Ectodermal cell (in vitro differentiated cells): ENCODE measurements around the gene KRT12.

Experiments used
- H3K27ac ChIP-seq: 2 replicates; pipeline ENCODE4 v1.7.0; 2013; ENCODE audit warnings: mild to moderate bottlenecking, low read depth, low read length; ENCODE audit not compliant: insufficient read depth, poor library complexity, severe bottlenecking
- H3K27me3 ChIP-seq: 2 replicates; pipeline ENCODE4 v1.7.0; 2013; ENCODE audit warnings: mild to moderate bottlenecking, low read length; ENCODE audit not compliant: insufficient read depth, control insufficient read depth, poor library complexity, severe bottlenecking
- H3K36me3 ChIP-seq: one replicate; pipeline ENCODE4 v1.7.0; 2013; ENCODE audit warnings: low read length; ENCODE audit not compliant: control insufficient read depth, insufficient read depth
- H3K4me1 ChIP-seq: one replicate; pipeline ENCODE4 v1.7.0; 2013; ENCODE audit warnings: low read length; ENCODE audit not compliant: control insufficient read depth, insufficient read depth
- H3K4me3 ChIP-seq: 2 replicates; pipeline ENCODE4 v1.7.0; 2013; ENCODE audit warnings: low read depth, low read length, control low read depth; ENCODE audit not compliant: insufficient read depth
- H3K9me3 ChIP-seq: 2 replicates; pipeline ENCODE4 v1.7.0; 2013; ENCODE audit warnings: mild to moderate bottlenecking, low read length, moderate library complexity; ENCODE audit not compliant: control insufficient read depth
- WGBS, 2 experiments: methylation state at CpG; one replicate each; pipeline ENCODE4 v1.1.7; 2013; ENCODE audit warnings: missing lambda C conversion rate in 2 of 2; 5-methylcytosine and 5-hydroxymethylcytosine counted together

The KRT12 gene

GRCh38 chr17:40905370-40905769 lies 38.3 kb upstream of the KRT12 start:
- H3K4me3 ChIP-seq: no peak overlapping the region
- H3K4me1 ChIP-seq: no peaks in the 10 kb centered on the region
- H3K27me3 ChIP-seq: no peaks in the 10 kb centered on the region
- 93 to 96% methylated on average over 5 of the region's 5 CpGs for WGBS, 2 experiments
- H3K27ac ChIP-seq: no peak overlapping the region
- no peaks in the 10 kb centered on the region for H3K9me3 ChIP-seq
- H3K36me3 ChIP-seq: no peaks in the 10 kb centered on the region

- H3K4me1 ChIP-seq: no peaks in the 10 kb centered on the region
- no peak overlapping the region for H3K4me3 ChIP-seq
- no peak overlapping the region for H3K27ac ChIP-seq
- 92 to 93% methylated on average over 12 of the region's 12 CpGs for WGBS, 2 experiments
- no peaks in the 10 kb centered on the region for H3K9me3 ChIP-seq
- H3K36me3 ChIP-seq: no peaks in the 10 kb centered on the region
- no peaks in the 10 kb centered on the region for H3K27me3 ChIP-seq
These were observed 36.3 kb upstream of the KRT12 start for GRCh38 chr17:40903129-40903847.

GRCh38 chr17:40902498-40902897 lies 35.5 kb upstream of the KRT12 start:
- Histone ChIP-seq H3K9me3 (no peaks in the 10 kb centered on the region), H3K27me3 (no peaks in the 10 kb centered on the region), H3K27ac (no peak overlapping the region), H3K4me3 (no peak overlapping the region), H3K36me3 (no peaks in the 10 kb centered on the region), H3K4me1 (no peaks in the 10 kb centered on the region)
- 92 to 96% methylated on average over 2 to 4 of the region's 4 CpGs for WGBS, 2 experiments

GRCh38 chr17:40901981-40902474 lies 35.0 kb upstream of the KRT12 start:
- Histone ChIP-seq H3K9me3 (no peaks in the 10 kb centered on the region), H3K4me3 (no peak overlapping the region), H3K27ac (no peak overlapping the region), H3K27me3 (no peaks in the 10 kb centered on the region), H3K36me3 (no peaks in the 10 kb centered on the region), H3K4me1 (no peaks in the 10 kb centered on the region)
- WGBS, 2 experiments: 100% methylated on average over 1 of the region's 1 CpG

- Histone ChIP-seq H3K4me3 (no peak overlapping the region), H3K36me3 (no peaks in the 10 kb centered on the region), H3K4me1 (no peaks in the 10 kb centered on the region), H3K27me3 (no peaks in the 10 kb centered on the region), H3K9me3 (no peaks in the 10 kb centered on the region), H3K27ac (no peak overlapping the region)
- WGBS, 2 experiments: 86 to 88% methylated on average over 4 to 5 of the region's 5 CpGs
These were observed 33.9 kb upstream of the KRT12 start for GRCh38 chr17:40900809-40901356.

GRCh38 chr17:40896916-40897455 lies 30.0 kb upstream of the KRT12 start:
- H3K4me3 ChIP-seq: no peak overlapping the region
- H3K27ac ChIP-seq: no peak overlapping the region
- no peaks in the 10 kb centered on the region for H3K36me3 ChIP-seq
- no peaks in the 10 kb centered on the region for H3K9me3 ChIP-seq
- H3K27me3 ChIP-seq: no peaks in the 10 kb centered on the region
- H3K4me1 ChIP-seq: no peaks in the 10 kb centered on the region
- 92 to 96% methylated on average over 4 of the region's 4 CpGs for WGBS, 2 experiments

GRCh38 chr17:40895106-40895730 lies 28.2 kb upstream of the KRT12 start:
- H3K27me3 ChIP-seq: no peaks in the 10 kb centered on the region
- H3K4me3 ChIP-seq: no peak overlapping the region
- no peaks in the 10 kb centered on the region for H3K36me3 ChIP-seq
- H3K27ac ChIP-seq: no peak overlapping the region
- WGBS, 2 experiments: 90 to 93% methylated on average over 9 of the region's 9 CpGs
- no peaks in the 10 kb centered on the region for H3K9me3 ChIP-seq
- no peaks in the 10 kb centered on the region for H3K4me1 ChIP-seq

- 86 to 95% methylated on average over 2 of the region's 2 CpGs for WGBS, 2 experiments
- no peaks in the 10 kb centered on the region for H3K4me1 ChIP-seq
- no peaks in the 10 kb centered on the region for H3K9me3 ChIP-seq
- no peaks in the 10 kb centered on the region for H3K36me3 ChIP-seq
- no peak overlapping the region for H3K4me3 ChIP-seq
- no peaks in the 10 kb centered on the region for H3K27me3 ChIP-seq
- no peak overlapping the region for H3K27ac ChIP-seq
These were observed 21.2 kb upstream of the KRT12 start for GRCh38 chr17:40888196-40888720.

GRCh38 chr17:40886090-40886489 lies 19.1 kb upstream of the KRT12 start:
- Histone ChIP-seq H3K27me3 (no peaks in the 10 kb centered on the region), H3K36me3 (no peaks in the 10 kb centered on the region), H3K4me1 (no peaks in the 10 kb centered on the region), H3K4me3 (no peak overlapping the region), H3K9me3 (no peaks in the 10 kb centered on the region), H3K27ac (no peak overlapping the region)
- 92 to 98% methylated on average over 3 of the region's 3 CpGs for WGBS, 2 experiments
